Measurements from ENCODE around the gene HYDIN.

DNA sequence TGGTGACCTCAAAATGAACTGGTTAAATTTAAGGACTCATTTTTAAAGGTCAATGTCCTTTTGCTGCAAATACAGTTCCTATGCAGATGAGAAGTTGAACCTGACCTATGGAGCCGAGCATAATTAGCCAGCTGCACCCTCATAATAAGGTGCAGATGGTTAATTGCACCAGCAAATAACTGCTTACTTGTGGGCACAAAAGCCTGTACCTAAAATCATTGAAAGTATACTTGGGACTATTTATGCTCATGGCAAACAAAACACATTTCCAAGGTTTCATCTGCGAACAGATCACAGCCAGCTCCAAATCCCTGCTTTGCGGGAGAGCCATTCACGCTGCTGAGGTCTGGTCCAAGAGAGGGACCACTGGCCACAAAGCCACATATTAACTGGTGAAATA, 13.0 kb downstream of the HYDIN start:
- TF ChIP-seq, protein P1, sequence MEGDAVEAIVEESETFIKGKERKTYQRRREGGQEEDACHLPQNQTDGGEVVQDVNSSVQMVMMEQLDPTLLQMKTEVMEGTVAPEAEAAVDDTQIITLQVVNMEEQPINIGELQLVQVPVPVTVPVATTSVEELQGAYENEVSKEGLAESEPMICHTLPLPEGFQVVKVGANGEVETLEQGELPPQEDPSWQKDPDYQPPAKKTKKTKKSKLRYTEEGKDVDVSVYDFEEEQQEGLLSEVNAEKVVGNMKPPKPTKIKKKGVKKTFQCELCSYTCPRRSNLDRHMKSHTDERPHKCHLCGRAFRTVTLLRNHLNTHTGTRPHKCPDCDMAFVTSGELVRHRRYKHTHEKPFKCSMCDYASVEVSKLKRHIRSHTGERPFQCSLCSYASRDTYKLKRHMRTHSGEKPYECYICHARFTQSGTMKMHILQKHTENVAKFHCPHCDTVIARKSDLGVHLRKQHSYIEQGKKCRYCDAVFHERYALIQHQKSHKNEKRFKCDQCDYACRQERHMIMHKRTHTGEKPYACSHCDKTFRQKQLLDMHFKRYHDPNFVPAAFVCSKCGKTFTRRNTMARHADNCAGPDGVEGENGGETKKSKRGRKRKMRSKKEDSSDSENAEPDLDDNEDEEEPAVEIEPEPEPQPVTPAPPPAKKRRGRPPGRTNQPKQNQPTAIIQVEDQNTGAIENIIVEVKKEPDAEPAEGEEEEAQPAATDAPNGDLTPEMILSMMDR (IDR thresholded peaks at IDR 0.05 in 2 of 3, conservative IDR thresholded peaks at IDR 0.05 in 1 of 3; ENCODE audit: insufficient read depth in 2 of 3, low read depth in 1 of 3, low read length in 3 of 3), result no peak
- TF ChIP-seq TAF1 (IDR thresholded peaks at IDR 0.05; ENCODE audit: control insufficient read depth, extremely low read depth, insufficient read depth, low read length, severe bottlenecking) (no peak), POLR2A (conservative IDR thresholded peaks at IDR 0.05) (no peak), ZNF76 (CRISPR knock-in tag; IDR thresholded peaks at IDR 0.05; ENCODE audit: borderline replicate concordance) (no peak), BRF1 (IDR thresholded peaks at IDR 0.05; ENCODE audit: borderline replicate concordance, extremely low read depth, insufficient read length) (no peak), CBX1 (IDR thresholded peaks at IDR 0.05; ENCODE audit: low read depth) (no peak), PHF8 (IDR thresholded peaks at IDR 0.05; ENCODE audit: borderline replicate concordance, low read length) (no peak), ETV6 (IDR thresholded peaks at IDR 0.05; ENCODE audit: borderline replicate concordance in 1 of 2, low read depth in 2 of 2, low read length in 1 of 2) (no peak), ETV6 (CRISPR knock-in tag; IDR thresholded peaks at IDR 0.05; ENCODE audit: borderline replicate concordance) (no peak), RNF2 (IDR thresholded peaks at IDR 0.05) (no peak), MCM2 (IDR thresholded peaks at IDR 0.05; ENCODE audit: low read depth) (no peak), HMGN3 (IDR thresholded peaks at IDR 0.05; ENCODE audit: borderline replicate concordance, extremely low read depth, insufficient read length, low read depth, low read length) (no peak), EZH2 (IDR thresholded peaks at IDR 0.05; ENCODE audit: borderline replicate concordance, low read depth, low read length) (no peak)
- TF ChIP-seq, protein P2, sequence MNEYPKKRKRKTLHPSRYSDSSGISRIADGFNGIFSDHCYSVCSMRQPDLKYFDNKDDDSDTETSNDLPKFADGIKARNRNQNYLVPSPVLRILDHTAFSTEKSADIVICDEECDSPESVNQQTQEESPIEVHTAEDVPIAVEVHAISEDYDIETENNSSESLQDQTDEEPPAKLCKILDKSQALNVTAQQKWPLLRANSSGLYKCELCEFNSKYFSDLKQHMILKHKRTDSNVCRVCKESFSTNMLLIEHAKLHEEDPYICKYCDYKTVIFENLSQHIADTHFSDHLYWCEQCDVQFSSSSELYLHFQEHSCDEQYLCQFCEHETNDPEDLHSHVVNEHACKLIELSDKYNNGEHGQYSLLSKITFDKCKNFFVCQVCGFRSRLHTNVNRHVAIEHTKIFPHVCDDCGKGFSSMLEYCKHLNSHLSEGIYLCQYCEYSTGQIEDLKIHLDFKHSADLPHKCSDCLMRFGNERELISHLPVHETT (CRISPR knock-in tag; conservative IDR thresholded peaks at IDR 0.05 in 1 of 2, IDR thresholded peaks at IDR 0.05 in 1 of 2), result no peak
- TF ChIP-seq, protein P3, sequence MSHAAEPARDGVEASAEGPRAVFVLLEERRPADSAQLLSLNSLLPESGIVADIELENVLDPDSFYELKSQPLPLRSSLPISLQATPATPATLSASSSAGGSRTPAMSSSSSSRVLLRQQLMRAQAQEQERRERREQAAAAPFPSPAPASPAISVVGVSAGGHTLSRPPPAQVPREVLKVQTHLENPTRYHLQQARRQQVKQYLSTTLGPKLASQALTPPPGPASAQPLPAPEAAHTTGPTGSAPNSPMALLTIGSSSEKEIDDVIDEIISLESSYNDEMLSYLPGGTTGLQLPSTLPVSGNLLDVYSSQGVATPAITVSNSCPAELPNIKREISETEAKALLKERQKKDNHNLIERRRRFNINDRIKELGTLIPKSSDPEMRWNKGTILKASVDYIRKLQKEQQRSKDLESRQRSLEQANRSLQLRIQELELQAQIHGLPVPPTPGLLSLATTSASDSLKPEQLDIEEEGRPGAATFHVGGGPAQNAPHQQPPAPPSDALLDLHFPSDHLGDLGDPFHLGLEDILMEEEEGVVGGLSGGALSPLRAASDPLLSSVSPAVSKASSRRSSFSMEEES (CRISPR knock-in tag; IDR thresholded peaks at IDR 0.05), result no peak
